OCI-LY1 (cell line): ENCODE data around the gene EDA.

ENCODE experiments used
- EZH2 ChIP-seq: fragments of 200-600 bp; sonication (generic), shearing (Covaris generic); IDR thresholded peaks from 2 replicates; pipeline ENCODE4 v1.8.0; 2017; ENCODE audit warnings: borderline replicate concordance, mixed run types, mild to moderate bottlenecking, antibody characterized with exemption, low read length, moderate library complexity, mixed read lengths
- TF ChIP-seq, protein P1 (sequence below): fragments of 200-600 bp; sonication (generic), shearing (Covaris generic); IDR thresholded peaks from 2 replicates; pipeline ENCODE4 v1.5.1; 2017; ENCODE audit warnings: mild to moderate bottlenecking, antibody characterized with exemption, low read length, moderate library complexity, mixed read lengths

DNA sequence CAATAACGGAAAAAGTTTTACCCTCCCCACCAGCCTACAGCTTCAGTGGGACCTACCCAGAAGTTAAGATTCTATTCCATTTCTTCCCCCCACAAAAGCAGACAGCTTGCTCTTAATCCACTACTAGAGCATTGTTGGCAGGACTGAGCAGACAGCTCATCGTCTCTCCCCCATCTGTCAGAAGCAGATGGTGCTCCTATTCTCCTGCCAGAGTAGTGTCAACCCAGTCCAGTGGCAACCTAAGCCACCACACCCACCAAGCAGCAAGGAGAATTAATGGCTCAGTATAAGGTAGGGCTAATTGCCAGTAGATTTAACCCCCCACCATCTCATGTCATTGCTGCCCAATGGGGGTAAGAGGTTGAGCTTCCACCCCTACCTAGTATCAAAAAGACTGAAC lies 371.8 kb downstream of the EDA start:
- TF ChIP-seq, protein P1, sequence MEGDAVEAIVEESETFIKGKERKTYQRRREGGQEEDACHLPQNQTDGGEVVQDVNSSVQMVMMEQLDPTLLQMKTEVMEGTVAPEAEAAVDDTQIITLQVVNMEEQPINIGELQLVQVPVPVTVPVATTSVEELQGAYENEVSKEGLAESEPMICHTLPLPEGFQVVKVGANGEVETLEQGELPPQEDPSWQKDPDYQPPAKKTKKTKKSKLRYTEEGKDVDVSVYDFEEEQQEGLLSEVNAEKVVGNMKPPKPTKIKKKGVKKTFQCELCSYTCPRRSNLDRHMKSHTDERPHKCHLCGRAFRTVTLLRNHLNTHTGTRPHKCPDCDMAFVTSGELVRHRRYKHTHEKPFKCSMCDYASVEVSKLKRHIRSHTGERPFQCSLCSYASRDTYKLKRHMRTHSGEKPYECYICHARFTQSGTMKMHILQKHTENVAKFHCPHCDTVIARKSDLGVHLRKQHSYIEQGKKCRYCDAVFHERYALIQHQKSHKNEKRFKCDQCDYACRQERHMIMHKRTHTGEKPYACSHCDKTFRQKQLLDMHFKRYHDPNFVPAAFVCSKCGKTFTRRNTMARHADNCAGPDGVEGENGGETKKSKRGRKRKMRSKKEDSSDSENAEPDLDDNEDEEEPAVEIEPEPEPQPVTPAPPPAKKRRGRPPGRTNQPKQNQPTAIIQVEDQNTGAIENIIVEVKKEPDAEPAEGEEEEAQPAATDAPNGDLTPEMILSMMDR: no peak
- TF ChIP-seq EZH2: no peak
